ENCODE measurements around the gene UBE2B.

DNA sequence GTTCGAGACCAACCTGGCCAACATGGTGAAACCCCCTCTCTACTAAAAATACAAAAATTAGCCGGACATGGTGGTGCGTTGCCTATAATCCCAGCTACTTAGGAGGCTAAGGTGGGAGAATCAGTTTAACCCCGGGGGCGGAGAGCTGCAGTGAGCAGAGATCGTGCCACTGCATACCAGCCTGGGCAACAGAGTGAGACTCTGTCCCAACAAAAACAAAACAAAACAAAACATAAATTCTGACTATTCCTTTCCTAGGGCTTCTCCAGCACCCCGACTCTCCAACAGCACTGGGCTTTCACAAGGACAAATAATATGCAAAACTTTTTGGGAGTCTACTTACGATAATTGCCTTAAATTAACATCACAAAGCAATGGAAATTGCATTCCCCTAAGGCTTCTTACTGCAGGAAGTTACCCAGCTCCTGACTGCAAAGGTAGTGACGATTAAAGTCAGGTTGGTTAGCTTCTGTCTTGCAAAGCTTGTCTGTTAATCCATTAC, 56.2 kb downstream of the UBE2B start:
- TF ChIP-seq, protein P1, sequence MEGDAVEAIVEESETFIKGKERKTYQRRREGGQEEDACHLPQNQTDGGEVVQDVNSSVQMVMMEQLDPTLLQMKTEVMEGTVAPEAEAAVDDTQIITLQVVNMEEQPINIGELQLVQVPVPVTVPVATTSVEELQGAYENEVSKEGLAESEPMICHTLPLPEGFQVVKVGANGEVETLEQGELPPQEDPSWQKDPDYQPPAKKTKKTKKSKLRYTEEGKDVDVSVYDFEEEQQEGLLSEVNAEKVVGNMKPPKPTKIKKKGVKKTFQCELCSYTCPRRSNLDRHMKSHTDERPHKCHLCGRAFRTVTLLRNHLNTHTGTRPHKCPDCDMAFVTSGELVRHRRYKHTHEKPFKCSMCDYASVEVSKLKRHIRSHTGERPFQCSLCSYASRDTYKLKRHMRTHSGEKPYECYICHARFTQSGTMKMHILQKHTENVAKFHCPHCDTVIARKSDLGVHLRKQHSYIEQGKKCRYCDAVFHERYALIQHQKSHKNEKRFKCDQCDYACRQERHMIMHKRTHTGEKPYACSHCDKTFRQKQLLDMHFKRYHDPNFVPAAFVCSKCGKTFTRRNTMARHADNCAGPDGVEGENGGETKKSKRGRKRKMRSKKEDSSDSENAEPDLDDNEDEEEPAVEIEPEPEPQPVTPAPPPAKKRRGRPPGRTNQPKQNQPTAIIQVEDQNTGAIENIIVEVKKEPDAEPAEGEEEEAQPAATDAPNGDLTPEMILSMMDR (IDR thresholded peaks at IDR 0.05): no peak
- TF ChIP-seq POLR2A (IDR thresholded peaks at IDR 0.05) (no peak), POLR2AphosphoS5 (IDR thresholded peaks at IDR 0.05) (no peak), EP300 (IDR thresholded peaks at IDR 0.05) (no peak)

Measured in stomach (tissue), 4 donors.